H7 (cell line): Measurements from ENCODE around the gene OAS1. TPM values are rescaled to one million over a fixed set of nuclear protein-coding genes. Genes with fewer than 3 reads are reported as not detected.
"Not testable (repeated sequence)": the region's sequence is repeated elsewhere in the genome, so short reads cannot be mapped to it uniquely, and the experiment has no call there.

Source experiments
- DNase-seq: peaks from one replicate; pipeline ENCODE4 v3.0.0; 2012
- H3K27me3 ChIP-seq: 2 replicates; pipeline ENCODE4 v1.6.0; 2011; ENCODE audit warnings: mild to moderate bottlenecking, low read length; ENCODE audit not compliant: control insufficient read depth, insufficient read depth
- H3K36me3 ChIP-seq: replicated peaks from 2 replicates; pipeline ENCODE4 v1.5.1; 2011; ENCODE audit warnings: low read length; ENCODE audit not compliant: control insufficient read depth, insufficient read depth
- H3K4me3 ChIP-seq: 2 replicates; pipeline ENCODE4 v1.5.1; 2011; ENCODE audit warnings: low read depth, mild to moderate bottlenecking, control low read depth, low read length, moderate library complexity; ENCODE audit not compliant: insufficient read depth
- total RNA-seq: library from RNA; depleted of rRNA; stranded (reverse); fragments of >200 nt; shearing (Covaris generic); gene quantifications from 2 replicates; pipeline ENCODE4 v1.2.3, GENCODE V29; 2014

The OAS1 gene
- total RNA-seq, 1 experiment from 2014 or later = 0.62 TPM

DNA sequence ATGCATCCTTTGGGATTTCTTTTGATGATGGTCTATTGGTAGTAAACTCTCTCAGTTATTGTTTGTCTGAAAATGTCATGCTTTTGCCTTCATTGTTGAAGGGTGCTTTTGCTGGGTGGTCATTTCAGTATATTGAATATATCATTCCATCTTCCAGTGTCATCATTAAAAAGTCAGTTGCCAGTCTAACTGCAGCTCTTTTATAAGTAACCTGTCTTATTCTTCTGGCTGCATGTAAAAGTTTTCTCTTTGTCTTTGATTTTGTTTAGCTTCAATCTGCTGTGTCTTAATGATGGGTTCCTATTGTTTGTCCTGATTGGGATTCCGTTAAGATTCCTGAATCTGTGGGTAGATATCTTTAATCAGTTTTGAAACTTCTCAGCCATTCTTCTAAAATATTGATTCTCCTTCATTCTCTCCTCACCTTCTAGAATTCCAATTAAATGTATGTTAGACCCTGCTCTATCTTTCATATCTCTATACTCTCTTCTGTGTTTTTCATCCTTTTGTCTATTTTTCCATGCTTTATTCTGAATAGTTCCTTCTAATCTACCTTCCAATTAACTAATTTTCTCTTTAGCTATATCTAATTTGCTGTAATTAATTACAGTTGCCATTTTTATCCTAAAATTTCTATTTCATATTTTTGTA is 6.4 kb downstream of the OAS1 start:
- Histone ChIP-seq H3K36me3 (no peaks in the 10 kb centered on the region), H3K27me3 (no peaks in the 10 kb centered on the region), H3K4me3 (no peak overlapping the region)
- no peak for DNase-seq

DNA sequence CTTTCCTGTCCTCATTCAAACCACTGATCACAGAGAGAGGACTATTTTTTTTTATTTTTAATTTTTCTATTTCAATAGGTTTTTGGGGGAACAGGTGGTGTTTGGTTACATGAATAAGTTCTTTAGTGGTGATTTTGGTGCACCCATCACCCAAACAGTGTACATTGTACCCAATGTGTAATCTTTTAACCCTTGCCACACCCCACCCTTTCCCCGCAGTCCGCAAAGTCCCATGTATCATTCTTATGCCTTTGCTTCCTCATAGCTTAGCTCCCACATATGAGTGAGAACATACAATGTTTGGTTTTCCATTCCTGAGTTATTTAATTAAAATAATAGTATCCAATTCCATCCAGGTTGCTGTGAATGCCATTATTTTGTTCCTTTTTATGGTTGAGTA is 7.1 kb downstream of the OAS1 start:
- not testable (repeated sequence) for H3K36me3 ChIP-seq, H3K4me3 ChIP-seq, DNase-seq, H3K27me3 ChIP-seq

DNA sequence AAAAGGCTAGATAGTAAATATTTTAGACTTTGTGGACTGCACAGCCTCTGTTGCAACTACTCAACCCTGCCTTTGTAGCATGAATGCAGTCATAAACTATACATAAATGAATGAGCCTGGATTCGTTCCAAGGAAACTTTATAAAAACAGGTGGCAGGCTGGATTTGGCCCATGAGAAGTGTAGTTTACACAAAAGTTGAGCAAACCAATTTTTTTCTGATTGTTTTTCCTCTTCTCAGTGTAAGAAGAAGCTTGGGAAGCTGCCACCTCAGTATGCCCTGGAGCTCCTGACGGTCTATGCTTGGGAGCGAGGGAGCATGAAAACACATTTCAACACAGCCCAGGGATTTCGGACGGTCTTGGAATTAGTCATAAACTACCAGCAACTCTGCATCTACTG is 9.5 kb downstream of the OAS1 start:
- no peak for DNase-seq
- Histone ChIP-seq H3K36me3 (no peaks in the 10 kb centered on the region), H3K4me3 (no peak overlapping the region), H3K27me3 (no peaks in the 10 kb centered on the region)

DNA sequence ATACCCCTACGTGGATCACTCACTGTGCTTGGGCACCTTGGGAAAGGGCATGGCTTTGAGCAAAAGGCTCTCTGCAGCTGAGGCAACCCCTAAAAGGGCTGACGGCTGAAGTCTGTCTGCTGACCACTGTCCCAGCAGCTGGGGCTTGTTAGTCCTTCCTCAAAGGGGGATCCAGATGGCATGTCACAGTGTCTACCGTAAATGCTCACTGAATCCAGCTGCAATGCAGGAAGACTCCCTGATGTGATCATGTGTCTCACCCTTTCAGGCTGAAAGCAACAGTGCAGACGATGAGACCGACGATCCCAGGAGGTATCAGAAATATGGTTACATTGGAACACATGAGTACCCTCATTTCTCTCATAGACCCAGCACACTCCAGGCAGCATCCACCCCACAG is 12.4 kb downstream of the OAS1 start:
- Histone ChIP-seq H3K36me3 (no peaks in the 10 kb centered on the region), H3K27me3 (no peaks in the 10 kb centered on the region), H3K4me3 (no peak overlapping the region)
- no peak for DNase-seq

DNA sequence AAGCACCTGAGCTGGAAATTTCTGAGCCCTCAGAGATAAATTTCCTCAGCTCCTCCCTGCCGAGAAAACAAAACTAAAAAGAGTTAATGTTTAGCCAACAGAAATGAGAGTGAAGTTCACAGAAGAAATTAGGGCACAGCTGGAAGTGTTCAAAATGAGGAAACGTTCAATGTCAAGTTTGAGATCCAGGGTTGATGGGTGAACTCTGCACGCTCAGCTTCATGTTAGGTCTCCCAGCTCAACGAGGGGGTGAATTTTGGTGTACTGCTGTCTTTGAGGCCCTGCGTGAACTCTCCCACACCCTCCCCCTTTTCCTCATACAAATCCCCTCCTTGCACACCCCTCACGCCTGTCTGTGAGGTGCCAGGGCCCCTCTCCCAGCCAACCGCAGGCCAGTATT is 18.2 kb downstream of the OAS1 start:
- no peaks in the 10 kb centered on the region for H3K36me3 ChIP-seq
- no peak for DNase-seq
- no peaks in the 10 kb centered on the region for H3K27me3 ChIP-seq
- H3K4me3 ChIP-seq = no peak overlapping the region

DNA sequence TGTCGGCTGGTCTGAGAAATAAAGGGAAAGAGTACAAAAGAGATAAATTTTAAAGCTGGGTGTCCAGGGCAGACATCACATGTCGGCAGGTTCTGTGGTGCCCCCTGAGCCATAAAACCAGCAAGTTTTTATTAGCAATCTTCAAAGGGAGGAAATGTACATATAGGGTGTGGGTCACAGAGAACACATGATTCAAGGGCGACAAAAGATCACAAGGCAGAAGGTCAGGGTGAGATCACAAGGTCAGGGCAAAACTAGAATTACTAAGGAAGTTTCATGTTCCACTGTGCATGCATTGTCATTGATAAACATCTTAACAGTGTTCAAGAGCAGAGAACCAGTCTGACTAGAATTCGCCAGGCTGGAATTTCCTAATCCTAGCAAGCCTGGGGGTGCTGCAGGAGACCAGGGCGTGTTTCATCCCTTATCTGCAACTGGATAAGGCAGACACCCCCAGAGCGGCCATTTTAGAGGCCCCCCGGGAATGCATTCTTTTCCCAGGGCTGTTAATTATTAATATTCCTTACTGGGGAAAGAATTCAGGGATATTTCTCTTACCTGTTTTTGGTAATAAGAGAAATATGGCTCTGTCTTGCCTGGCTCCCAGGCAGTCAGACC is 19.8 kb downstream of the OAS1 start:
- H3K36me3 ChIP-seq, H3K4me3 ChIP-seq, DNase-seq, H3K27me3 ChIP-seq: not testable (repeated sequence)

DNA sequence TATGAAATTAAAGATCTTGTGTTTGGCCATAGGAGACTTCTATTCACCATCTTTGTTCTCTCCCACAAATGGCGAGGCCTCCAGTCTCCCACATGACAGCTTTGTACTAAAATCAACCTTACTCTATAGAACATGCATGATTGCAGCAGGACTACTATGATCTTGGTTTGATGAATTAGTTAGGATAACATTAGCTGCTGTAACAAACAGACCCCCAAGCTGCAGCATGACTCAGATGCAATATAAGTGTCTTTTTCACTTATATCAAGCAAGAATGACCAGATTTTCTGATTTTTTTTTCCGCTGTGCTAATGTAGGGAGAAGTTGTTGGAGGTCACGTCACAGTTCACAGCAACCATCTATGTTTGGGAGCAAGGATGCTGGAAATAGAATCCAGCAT is 20.7 kb downstream of the OAS1 start:
- DNase-seq = no peak
- Histone ChIP-seq H3K36me3 (no peaks in the 10 kb centered on the region), H3K4me3 (no peak overlapping the region), H3K27me3 (no peaks in the 10 kb centered on the region)

DNA sequence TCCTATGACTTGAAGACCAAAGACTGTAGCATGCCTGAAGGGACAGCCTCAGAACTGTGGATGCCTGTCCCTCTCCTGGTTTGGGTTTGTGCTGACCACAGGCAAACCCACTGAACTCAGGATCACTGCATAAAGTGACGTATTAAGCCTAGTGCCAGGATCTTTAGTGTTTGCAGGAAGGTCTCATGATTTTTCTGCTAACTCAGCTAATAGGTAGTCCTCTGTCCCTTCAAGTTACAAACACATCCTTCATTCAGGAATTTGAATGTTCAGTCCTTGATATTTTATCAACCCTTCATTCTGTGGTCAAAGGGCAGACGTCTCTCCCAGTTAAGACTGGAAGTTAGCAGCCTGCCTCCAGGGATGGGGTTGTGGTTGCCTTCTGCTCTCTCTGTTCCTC is 21.2 kb downstream of the OAS1 start:
- Histone ChIP-seq H3K4me3 (no peak overlapping the region), H3K36me3 (no peaks in the 10 kb centered on the region), H3K27me3 (no peaks in the 10 kb centered on the region)
- DNase-seq = no peak

DNA sequence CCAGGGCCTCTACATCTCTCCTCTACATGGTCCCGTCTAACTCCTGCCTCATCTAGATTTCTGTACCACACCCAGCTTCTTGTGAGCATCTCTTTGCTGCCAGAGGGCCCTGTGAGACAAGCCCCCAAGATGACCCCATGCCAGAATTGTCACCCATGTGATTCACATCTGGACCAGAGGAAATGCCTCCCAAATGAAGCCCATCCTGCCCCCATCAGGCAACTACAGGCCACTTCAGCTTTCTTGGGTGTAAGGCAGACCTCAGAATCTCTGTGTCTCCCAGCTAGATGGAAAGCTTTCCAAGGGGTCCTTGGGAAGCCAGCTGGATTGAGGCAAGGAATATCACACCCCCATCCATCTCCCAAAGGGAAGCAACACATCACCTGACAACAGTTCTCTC is 22.2 kb downstream of the OAS1 start:
- H3K4me3 ChIP-seq = no peak overlapping the region
- peak; percentile 48 for DNase-seq
- no peaks in the 10 kb centered on the region for H3K36me3 ChIP-seq
- no peaks in the 10 kb centered on the region for H3K27me3 ChIP-seq

DNA sequence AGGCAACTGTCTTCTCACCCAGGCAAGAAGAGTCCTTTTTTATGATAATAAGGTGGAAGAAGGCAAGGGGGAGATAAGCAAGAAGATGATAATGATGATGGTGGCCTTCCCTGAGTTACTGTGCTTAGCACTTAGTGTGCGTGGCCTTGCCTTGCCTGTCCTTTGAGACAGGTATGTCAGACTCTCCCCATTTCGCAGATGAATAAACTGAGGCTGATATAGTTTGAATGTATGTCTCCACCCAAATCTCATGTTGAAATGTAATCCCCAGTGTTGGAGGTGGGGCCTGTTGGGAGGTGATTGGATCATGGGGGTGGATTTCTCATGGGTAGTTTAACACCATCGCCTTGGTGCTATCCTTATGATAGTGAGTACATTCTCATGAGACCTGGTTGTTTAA is 23.0 kb downstream of the OAS1 start:
- DNase-seq = no peak
- Histone ChIP-seq H3K4me3 (no peak overlapping the region), H3K36me3 (no peaks in the 10 kb centered on the region), H3K27me3 (no peaks in the 10 kb centered on the region)

DNA sequence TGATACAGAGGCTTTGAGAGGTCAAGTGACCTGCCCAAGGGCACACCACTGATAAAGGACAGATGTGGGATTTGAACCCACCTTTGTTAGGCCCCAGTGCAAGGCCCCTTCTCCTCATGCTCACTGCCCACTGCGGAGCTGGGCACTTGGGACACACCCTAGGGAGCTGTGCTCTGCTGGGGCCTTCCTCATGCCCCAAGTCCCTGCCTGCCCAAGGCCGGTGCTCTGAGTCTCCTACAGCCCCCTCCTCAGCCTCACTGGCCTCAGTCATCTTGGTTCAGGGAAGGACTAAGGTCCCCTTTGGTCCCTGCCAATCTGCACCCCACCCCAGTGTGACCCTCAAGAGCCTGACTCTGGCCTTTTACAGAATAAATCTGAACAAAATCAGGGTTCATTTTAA is 23.6 kb downstream of the OAS1 start:
- Histone ChIP-seq H3K27me3 (no peaks in the 10 kb centered on the region), H3K36me3 (no peaks in the 10 kb centered on the region), H3K4me3 (no peak overlapping the region)
- DNase-seq = no peak

DNA sequence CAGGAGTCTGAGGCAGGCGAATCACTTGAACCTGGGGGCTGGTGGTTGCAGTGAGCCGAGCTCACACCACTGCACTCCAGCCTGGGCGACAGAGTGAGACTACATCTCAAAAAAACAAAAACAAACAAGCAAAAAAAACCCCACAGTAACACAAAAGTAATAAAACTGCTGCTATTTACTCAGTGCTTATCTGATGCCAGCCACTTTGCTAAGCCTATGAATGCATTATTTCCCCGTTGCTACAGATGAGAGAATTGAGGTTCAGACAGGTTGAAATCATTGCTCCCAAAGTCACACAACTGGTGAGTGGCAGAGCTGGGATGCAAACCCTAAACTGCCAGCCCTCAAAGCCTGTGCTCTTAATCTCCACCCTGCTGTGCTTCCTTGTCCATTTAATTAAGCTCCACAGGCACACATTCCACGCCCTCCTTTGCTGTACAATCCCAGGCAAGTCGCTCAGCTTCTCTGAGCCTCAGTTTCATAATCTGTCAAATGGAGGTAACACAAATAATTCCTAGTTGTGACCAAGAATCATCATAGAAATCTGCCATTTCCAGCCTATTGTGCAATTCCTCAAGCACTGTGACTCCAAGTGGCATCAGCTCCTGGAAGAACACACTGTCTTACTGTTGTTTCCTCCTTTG is 25.8 kb downstream of the OAS1 start:
- peak; percentile 68 for DNase-seq
- H3K27me3 ChIP-seq = no peaks in the 10 kb centered on the region
- H3K36me3 ChIP-seq = no peaks in the 10 kb centered on the region
- no peak overlapping the region for H3K4me3 ChIP-seq

DNA sequence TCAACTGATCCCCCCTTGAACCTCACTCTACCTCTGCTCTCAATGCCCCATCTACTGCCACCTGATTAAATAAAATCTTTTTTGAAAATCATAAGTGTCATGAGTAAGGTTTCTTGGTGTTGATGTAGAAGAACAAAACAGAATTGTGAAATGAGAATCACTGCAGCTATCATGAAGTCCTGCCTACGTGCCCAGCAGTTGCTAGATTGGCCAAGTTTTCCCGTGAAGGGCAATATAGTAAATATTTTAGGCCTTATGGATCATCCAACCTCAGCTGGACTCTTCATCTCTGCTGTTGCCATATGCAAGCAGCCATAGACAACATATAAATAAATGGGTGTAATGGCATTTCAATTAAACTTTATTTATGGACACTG is 26.4 kb downstream of the OAS1 start:
- Histone ChIP-seq H3K27me3 (peaks cover 3% of the 10 kb centered on the region; the same call in 1 of the 2 replicates), H3K4me3 (no peak overlapping the region), H3K36me3 (no peaks in the 10 kb centered on the region)
- DNase-seq = no peak

DNA sequence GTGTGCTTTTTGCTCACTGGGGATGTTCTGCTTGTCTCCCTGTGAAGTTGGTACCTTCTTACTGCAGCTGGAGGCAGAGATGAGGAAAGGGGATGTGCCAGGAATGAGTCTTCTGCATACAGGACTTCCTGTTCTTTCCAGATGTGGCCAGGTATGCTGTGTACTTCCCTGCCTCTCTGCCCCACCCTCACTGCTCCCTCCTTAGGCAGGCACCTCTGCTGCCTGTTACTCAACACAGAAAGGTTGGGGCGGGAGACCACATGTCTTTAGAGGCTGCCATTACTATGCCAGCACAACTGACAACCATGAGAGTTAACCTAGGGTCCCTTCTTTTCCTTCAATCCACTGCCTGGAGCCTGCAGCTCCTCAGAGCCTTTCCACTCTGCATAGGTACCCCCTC is 29.5 kb downstream of the OAS1 start:
- H3K27me3 ChIP-seq = peaks cover 15% of the 10 kb centered on the region
- DNase-seq = no peak

DNA sequence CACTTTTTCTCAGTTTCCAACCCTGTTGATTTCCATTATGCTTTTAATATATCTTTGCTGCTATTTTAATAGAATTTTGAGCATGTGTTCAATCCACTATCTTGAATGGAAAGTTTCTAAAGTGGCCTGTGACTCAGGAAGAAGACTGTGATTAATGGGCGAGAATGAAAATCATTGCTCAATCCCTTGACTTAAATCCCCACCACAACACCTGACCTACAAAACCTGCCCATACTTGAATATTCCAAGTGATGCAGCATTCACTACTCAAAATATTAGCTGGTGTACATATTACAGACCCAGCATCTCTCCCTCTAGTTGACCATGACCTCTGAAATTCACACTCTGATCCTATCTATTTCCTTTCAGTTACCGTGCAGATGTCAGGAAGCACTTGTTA is 30.2 kb downstream of the OAS1 start:
- no peak for DNase-seq
- Histone ChIP-seq H3K27me3 (peaks cover 15% of the 10 kb centered on the region), H3K36me3 (no peaks in the 10 kb centered on the region), H3K4me3 (no peak overlapping the region)

More for the DNA sequence above, 29.5 kb downstream of the OAS1 start:
- H3K4me3 ChIP-seq = no peak overlapping the region
- H3K36me3 ChIP-seq = no peaks in the 10 kb centered on the region
